Esophagus (tissue), 2 donors: ENCODE data around the gene PTPRR. TPM values are rescaled to one million over a fixed set of nuclear protein-coding genes. Genes with fewer than 3 reads are reported as not detected.

Source experiments
- H3K27ac ChIP-seq, 2 donors: one replicate each; pipeline ENCODE4 v1.5.1; 2013; ENCODE audit warnings: low read depth in 2 of 2, mild to moderate bottlenecking in 2 of 2, inconsistent platforms in 1 of 2, low read length in 1 of 2, moderate library complexity in 1 of 2
- H3K27me3 ChIP-seq, 2 donors: one replicate each; pipeline ENCODE4 v1.6.1; 2013; ENCODE audit warnings: low read length in 2 of 2, control low read depth in 1 of 2, mild to moderate bottlenecking in 1 of 2; ENCODE audit not compliant: insufficient read depth in 2 of 2, control insufficient read depth in 1 of 2
- H3K36me3 ChIP-seq, 2 donors: one replicate each; pipeline ENCODE4 v1.6.1; 2013; ENCODE audit warnings: low read length in 1 of 2; ENCODE audit not compliant: control insufficient read depth in 2 of 2, insufficient read depth in 2 of 2
- H3K4me1 ChIP-seq, 2 donors: one replicate each; pipeline ENCODE4 v1.6.1; 2013; ENCODE audit warnings: low read length in 1 of 2; ENCODE audit not compliant: control insufficient read depth in 2 of 2, insufficient read depth in 2 of 2
- H3K4me3 ChIP-seq, 2 donors: one replicate each; pipeline ENCODE4 v1.5.1; 2013; ENCODE audit warnings: low read length in 2 of 2, mild to moderate bottlenecking in 2 of 2, low read depth in 1 of 2, moderate library complexity in 1 of 2
- H3K9me3 ChIP-seq, 2 donors: one replicate each; pipeline ENCODE4 v1.6.1; 2013; ENCODE audit warnings: mild to moderate bottlenecking in 2 of 2, low read depth in 1 of 2, low read length in 1 of 2, moderate library complexity in 1 of 2; ENCODE audit not compliant: control insufficient read depth in 2 of 2, insufficient read depth in 1 of 2
- WGBS, 2 donors: extraction: QIAGEN DNeasy Blood & Tissue Kit; methylation state at CpG; one replicate each; pipeline ENCODE4 v1.1.7; 2013; 5-methylcytosine and 5-hydroxymethylcytosine counted together
- polyA plus RNA-seq, 2 donors: library from polyadenylated mRNA; stranded (reverse); fragments of 200-250 nt; gene quantifications; one replicate each; pipeline ENCODE4 v1.2.3, GENCODE V29; 2013
- donor health status: healthy with polysubstance abuse.
- donor health status: Bipolar disorder and iron deficiency.

The PTPRR gene
- polyA plus RNA-seq, 2 donors, result 0.05 to 0.06 TPM

DNA sequence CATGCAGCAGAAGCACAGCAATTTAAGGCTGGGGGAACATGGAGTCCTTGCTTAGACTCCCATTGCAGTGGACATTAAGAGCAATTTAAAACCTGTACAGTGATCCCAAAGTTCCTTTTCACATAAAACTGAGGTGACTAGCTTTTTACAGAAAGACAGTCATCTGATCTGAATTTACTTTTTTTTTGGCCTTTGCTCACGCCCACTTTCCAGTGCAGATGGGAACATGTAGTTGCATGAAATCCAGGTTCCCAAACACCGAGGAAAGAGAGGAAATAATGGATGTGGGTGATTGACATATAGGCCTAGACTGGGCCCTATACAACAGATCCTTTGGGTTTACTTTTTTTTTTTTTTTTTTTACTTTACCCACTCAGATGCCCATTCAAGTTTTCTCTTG lies 156.9 kb downstream of the PTPRR start:
- no peak overlapping the region for H3K4me3 ChIP-seq
- H3K27me3 ChIP-seq, result no peaks in the 10 kb centered on the region
- no peaks in the 10 kb centered on the region for H3K36me3 ChIP-seq
- no peak overlapping the region for H3K27ac ChIP-seq
- no peaks in the 10 kb centered on the region for H3K9me3 ChIP-seq
- no peaks in the 10 kb centered on the region for H3K4me1 ChIP-seq
- WGBS, 2 donors, result 59 to 62% methylated on average over 2 of the region's 2 CpGs

DNA sequence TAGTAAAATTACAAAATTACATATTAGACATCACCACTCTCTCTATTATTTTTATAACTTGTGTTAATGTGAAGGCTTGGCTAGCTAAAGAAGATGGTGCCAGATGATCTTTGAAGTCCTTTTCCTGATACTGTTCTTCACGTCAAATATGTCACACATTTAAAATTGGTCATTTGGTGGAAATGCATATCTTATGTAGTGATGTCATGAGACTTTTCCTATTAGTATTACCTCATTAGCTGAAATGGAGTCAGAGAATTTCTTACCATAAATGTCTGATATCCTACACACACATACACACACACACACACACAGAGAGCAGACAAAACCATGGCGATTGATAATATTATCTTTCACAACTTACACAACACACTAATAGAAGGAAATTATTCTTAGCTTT lies 158.5 kb downstream of the PTPRR start:
- Histone ChIP-seq H3K36me3 (no peaks in the 10 kb centered on the region), H3K9me3 (no peaks in the 10 kb centered on the region), H3K4me3 (no peak overlapping the region), H3K27me3 (no peaks in the 10 kb centered on the region), H3K4me1 (no peaks in the 10 kb centered on the region), H3K27ac (no peak overlapping the region)
- WGBS, 2 donors, result 84 to 86% methylated on average over 2 of the region's 2 CpGs

DNA sequence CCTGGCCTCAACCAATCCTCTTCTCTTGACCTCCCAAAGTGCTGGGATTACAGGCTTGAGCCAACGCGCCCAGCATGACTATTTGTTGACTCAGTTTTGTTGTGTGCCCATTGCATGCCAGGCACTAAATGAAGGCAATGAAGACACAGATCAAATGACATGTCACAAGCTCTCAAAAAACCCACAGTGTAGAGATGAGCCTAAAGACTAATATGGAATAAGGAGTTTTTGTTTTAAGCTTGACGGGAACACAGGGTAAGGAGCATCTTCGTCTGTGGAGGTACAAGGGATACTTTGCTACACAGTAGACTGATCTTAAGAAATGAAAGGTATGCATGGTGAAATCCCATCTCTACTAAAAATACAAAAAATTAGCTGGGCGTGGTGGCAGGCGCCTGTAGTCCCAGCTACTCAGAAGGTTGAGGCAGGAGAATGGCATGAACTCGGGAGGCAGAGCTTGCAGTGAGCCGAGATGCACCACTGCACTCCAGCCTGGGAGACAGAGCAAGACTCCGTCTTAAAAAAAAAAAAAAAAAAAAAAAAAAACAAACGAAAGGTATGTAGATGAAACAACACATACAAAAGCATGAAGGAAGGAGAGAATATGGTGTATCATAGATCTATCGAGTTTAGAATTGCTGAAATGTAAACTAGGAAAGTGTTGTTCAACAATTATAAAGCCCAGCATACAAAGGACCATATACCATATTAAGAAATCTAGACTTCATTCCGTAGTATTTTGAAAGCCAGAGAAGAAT lies 161.2 kb downstream of the PTPRR start:
- no peak overlapping the region for H3K27ac ChIP-seq
- no peaks in the 10 kb centered on the region for H3K27me3 ChIP-seq
- 88% methylated on average over 11 to 12 of the region's 12 CpGs for WGBS, 2 donors
- no peaks in the 10 kb centered on the region for H3K4me1 ChIP-seq
- no peaks in the 10 kb centered on the region for H3K9me3 ChIP-seq
- no peak overlapping the region for H3K4me3 ChIP-seq
- no peaks in the 10 kb centered on the region for H3K36me3 ChIP-seq

DNA sequence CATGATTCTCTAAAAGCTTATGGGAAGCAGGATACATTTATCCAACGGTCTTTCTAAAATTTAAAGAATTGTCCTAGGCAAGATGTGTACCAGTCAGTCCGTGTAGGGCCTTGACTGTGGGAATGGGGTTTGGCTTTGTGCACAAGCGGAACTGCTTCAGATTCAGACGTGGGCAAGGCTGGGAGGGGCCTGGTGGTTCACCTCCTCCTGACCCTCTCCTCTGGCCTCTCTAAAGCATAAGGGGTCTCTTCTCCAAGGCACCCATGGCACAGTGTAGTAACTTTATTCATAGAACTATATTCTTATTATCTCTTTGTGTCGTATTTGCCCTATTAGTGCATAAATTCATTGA lies 162.1 kb downstream of the PTPRR start:
- WGBS, 2 donors, result 74 to 81% methylated on average over 5 of the region's 5 CpGs
- H3K27ac ChIP-seq, result no peak overlapping the region
- no peaks in the 10 kb centered on the region for H3K9me3 ChIP-seq
- H3K27me3 ChIP-seq, result no peaks in the 10 kb centered on the region
- H3K4me1 ChIP-seq, result no peaks in the 10 kb centered on the region
- H3K36me3 ChIP-seq, result no peaks in the 10 kb centered on the region
- H3K4me3 ChIP-seq, result no peak overlapping the region

DNA sequence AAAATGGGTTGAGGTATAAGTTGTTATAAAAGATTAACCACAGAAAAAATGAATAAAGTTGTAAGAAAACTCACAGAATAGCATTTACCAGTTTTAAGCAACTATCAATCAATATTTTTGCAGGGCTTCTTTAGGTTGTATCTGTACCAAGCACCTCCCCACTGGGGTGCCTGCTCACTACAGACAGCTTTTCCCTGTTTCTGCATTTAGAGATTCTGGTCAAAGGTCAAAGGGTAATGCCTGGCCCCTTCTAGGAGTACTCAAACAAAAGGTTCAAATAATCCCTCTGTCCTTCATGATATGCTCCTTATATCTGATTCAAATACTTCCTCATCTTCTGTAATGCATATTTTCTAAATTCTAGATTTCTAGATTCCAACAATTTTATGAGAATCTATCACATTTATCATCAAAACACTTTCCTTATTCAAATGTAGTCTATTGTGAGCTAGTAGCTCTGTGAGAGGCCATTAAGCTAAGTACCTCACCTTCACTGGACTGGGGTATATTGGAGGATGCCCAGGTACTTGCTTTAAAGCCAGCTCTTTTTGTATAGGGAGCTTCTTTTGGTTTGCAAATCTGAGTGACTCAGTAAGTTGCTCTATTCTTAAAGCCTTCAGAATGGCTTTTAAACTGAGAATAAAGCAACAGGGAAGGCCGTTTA lies 162.6 kb downstream of the PTPRR start:
- Histone ChIP-seq H3K4me1 (no peaks in the 10 kb centered on the region), H3K4me3 (no peak overlapping the region), H3K36me3 (no peaks in the 10 kb centered on the region), H3K9me3 (no peaks in the 10 kb centered on the region), H3K27ac (no peak overlapping the region), H3K27me3 (no peaks in the 10 kb centered on the region)
- WGBS, 2 donors, result 53 to 57% methylated on average over 1 of the region's 1 CpG

DNA sequence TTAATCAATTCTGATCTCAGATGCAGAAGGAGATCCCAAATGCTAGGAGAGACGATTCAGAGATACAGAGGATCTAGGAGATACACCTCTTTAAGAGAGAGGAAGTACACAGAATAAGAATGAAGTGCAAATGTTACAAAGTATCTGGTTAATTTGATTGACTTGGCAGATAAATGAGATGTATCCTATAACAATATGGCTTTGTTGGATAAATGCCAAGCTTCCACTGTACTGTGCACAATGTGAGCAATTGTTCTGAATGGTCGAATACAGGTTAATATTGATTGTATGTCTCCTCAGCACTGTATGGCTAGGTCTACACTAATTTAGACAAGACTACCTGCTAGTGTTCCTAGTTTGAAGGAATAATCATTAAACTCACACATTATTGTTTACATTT lies 163.7 kb downstream of the PTPRR start:
- Histone ChIP-seq H3K36me3 (no peaks in the 10 kb centered on the region), H3K27me3 (no peaks in the 10 kb centered on the region), H3K9me3 (no peaks in the 10 kb centered on the region), H3K27ac (no peak overlapping the region), H3K4me1 (no peaks in the 10 kb centered on the region), H3K4me3 (no peak overlapping the region)
- 25 to 36% methylated on average over 2 of the region's 2 CpGs for WGBS, 2 donors

DNA sequence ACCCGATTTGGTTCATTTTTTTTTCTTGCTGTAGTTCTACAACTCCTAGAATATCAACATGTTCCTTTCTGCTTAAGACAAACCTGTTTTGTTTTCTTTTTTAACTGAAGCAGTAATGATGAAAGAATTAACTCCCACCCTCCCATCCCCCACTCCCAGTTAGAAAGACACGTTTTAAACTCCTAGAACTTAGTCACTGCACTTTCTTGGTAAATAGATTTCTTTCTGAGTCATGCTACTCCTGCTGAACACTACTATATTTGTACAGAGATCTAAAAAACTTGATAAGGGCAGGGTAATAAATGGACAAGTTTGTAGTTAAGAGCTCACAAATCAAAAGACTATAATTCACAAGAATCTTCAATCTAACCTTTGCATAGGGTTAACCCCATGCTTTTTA lies 164.4 kb downstream of the PTPRR start:
- Histone ChIP-seq H3K4me1 (no peaks in the 10 kb centered on the region), H3K27ac (no peak overlapping the region), H3K4me3 (no peak overlapping the region), H3K9me3 (no peaks in the 10 kb centered on the region), H3K36me3 (no peaks in the 10 kb centered on the region), H3K27me3 (no peaks in the 10 kb centered on the region)
- 21 to 28% methylated on average over 2 of the region's 2 CpGs for WGBS, 2 donors

DNA sequence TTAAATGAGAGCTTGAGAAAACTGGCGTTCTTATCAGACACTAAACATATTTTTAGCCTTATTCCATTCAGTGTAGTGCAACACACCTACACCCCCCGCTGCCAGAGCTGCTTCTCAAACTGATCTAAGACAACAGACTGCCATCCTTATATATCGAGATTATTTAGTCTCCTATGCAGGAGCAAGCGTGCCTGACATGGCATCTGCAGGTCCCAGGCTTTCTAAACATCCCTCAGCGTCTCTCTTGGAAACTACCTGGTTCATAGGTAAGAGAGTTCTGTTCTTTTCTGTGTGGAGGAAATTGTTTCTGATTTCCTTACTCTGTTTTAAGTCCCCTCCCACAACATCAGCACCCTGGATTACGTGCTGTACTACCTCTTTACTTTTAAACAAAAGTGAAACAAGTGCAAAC lies 166.2 kb downstream of the PTPRR start:
- no peak overlapping the region for H3K27ac ChIP-seq

DNA sequence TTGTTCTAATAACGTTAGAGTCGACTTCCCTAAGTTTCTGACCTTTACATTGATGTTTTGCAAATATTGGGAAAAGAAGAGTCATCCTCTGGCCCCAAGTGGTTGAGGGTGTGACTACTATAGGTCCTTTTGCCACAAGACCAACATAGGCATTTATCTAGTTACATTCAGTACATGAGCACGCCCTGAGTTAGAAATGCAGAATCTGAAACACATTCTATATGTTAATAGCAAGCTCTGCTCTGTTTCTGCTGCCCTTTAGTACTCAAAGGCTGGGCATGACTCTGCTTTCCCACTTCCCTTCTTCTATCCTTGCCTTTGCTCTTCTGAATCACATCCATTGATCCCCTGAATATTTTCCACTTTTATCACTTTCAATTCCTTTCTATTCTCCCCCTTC lies 168.2 kb downstream of the PTPRR start:
- H3K4me1 ChIP-seq, result no peaks in the 10 kb centered on the region
- no peak overlapping the region for H3K27ac ChIP-seq
- 69 to 81% methylated on average over 3 of the region's 3 CpGs for WGBS, 2 donors
- no peaks in the 10 kb centered on the region for H3K27me3 ChIP-seq
- no peaks in the 10 kb centered on the region for H3K9me3 ChIP-seq
- H3K36me3 ChIP-seq, result no peaks in the 10 kb centered on the region
- no peak overlapping the region for H3K4me3 ChIP-seq

More for the DNA sequence above, 166.2 kb downstream of the PTPRR start:
- H3K9me3 ChIP-seq, result no peaks in the 10 kb centered on the region
- no peak overlapping the region for H3K4me3 ChIP-seq
- H3K27me3 ChIP-seq, result no peaks in the 10 kb centered on the region
- no peaks in the 10 kb centered on the region for H3K4me1 ChIP-seq
- H3K36me3 ChIP-seq, result no peaks in the 10 kb centered on the region
- WGBS, 2 donors, result 45 to 47% methylated on average over 6 of the region's 6 CpGs

DNA sequence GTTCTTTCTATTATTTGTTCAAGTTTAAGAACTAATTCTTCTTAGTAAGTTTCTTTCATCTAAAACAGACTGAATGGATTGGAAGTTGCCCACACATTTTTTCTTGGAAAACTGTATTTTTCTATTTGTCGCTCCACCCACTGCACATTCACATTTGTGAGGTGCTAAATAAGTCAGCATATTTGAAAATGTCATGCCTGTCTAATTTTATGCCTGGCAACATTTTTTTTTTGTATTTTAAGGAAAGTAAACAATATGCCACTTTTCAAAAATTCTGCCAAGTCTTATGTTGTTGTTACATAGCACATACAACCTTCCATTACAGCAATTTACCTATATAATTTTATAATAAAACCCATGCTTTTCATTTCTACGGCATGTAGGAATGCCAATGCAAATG lies 170.6 kb downstream of the PTPRR start:
- 91 to 97% methylated on average over 2 of the region's 2 CpGs for WGBS, 2 donors
- H3K4me3 ChIP-seq, result no peak overlapping the region
- no peak overlapping the region for H3K27ac ChIP-seq
- no peaks in the 10 kb centered on the region for H3K36me3 ChIP-seq
- no peaks in the 10 kb centered on the region for H3K4me1 ChIP-seq
- no peaks in the 10 kb centered on the region for H3K27me3 ChIP-seq
- no peaks in the 10 kb centered on the region for H3K9me3 ChIP-seq
